Coronary artery (tissue), 2 donors: ENCODE results near the gene GALNT7.

ENCODE experiments used
- DNase-seq: peaks from one replicate; pipeline ENCODE4 v3.0.0-alpha.2; 2017; ENCODE audit warnings: low spot score
- H3K27ac ChIP-seq, 2 donors: fragments of 200-600 bp; sonication (generic); one replicate each; pipeline ENCODE4 v1.5.1; 2016 to 2019
- H3K4me3 ChIP-seq: fragments of 200-600 bp; sonication (generic); 2 replicates; pipeline ENCODE4 v1.5.1; 2016; ENCODE audit warnings: mild to moderate bottlenecking, moderate library complexity
- CTCF ChIP-seq: fragments of 200-600 bp; sonication (generic); IDR thresholded peaks from one replicate; pipeline ENCODE4 v1.5.1; 2019; ENCODE audit warnings: antibody characterized with exemption

Gene GALNT7

GRCh38 chr4:173265751-173266150, 97.1 kb downstream of the GALNT7 start:
- no peak overlapping the region for H3K27ac ChIP-seq
- H3K4me3 ChIP-seq, result no peak overlapping the region
- no peak for DNase-seq
- TF ChIP-seq CTCF, result no peak

GRCh38 chr4:173267711-173268110, 99.1 kb downstream of the GALNT7 start:
- TF ChIP-seq CTCF, result no peak
- Histone ChIP-seq H3K27ac (no peak overlapping the region), H3K4me3 (no peak overlapping the region)
- DNase-seq, result no peak

- TF ChIP-seq CTCF, result no peak
- no peak overlapping the region for H3K4me3 ChIP-seq
- no peak overlapping the region for H3K27ac ChIP-seq
- no peak for DNase-seq
Observed at GRCh38 chr4:173269280-173269679, 100.7 kb downstream of the GALNT7 start.

- Histone ChIP-seq H3K4me3 (no peak overlapping the region), H3K27ac (no peak overlapping the region)
- DNase-seq, result no peak
- no peak for TF ChIP-seq CTCF
Observed at GRCh38 chr4:173270312-173271027, 101.9 kb downstream of the GALNT7 start.

GRCh38 chr4:173272314-173272713, 103.7 kb downstream of the GALNT7 start:
- no peak overlapping the region for H3K4me3 ChIP-seq
- DNase-seq, result no peak
- no peak for TF ChIP-seq CTCF
- no peak overlapping the region for H3K27ac ChIP-seq

GRCh38 chr4:173272996-173273395, 104.4 kb downstream of the GALNT7 start:
- Histone ChIP-seq H3K4me3 (no peak overlapping the region), H3K27ac (no peak overlapping the region)
- no peak for DNase-seq
- no peak for TF ChIP-seq CTCF

- no peak for DNase-seq
- no peak for TF ChIP-seq CTCF
- Histone ChIP-seq H3K27ac (no peak overlapping the region), H3K4me3 (no peak overlapping the region)
Observed at GRCh38 chr4:173273941-173274340, 105.3 kb downstream of the GALNT7 start.
